T-helper 2 cell treated with Interferon-gamma antibody and Interleukin-4, amounts not matched to agents 5 μg/mL and 100 μg/mL, for 36 hours (primary cell): ENCODE measurements around the gene GRID1.

ENCODE experiments used
- DNase-seq: peaks from one replicate; pipeline ENCODE4 v3.0.0; 2021; ENCODE audit warnings: low spot score
- H3K27ac Mint-ChIP-seq: one replicate; pipeline ENCODE4 v1.8.0; 2021; ENCODE audit warnings: mild to moderate bottlenecking, mixed read lengths
- H3K27me3 Mint-ChIP-seq: one replicate; pipeline ENCODE4 v1.8.0; 2021; ENCODE audit warnings: low read depth, mixed read lengths
- H3K36me3 Mint-ChIP-seq: one replicate; pipeline ENCODE4 v1.8.0; 2021; ENCODE audit warnings: low read depth, mixed read lengths
- H3K4me1 Mint-ChIP-seq: one replicate; pipeline ENCODE4 v1.8.0; 2021; ENCODE audit warnings: low read depth, mixed read lengths
- H3K4me3 Mint-ChIP-seq: one replicate; pipeline ENCODE4 v1.8.0; 2022; ENCODE audit warnings: mild to moderate bottlenecking, moderate library complexity, mixed read lengths
- H3K9me3 Mint-ChIP-seq: one replicate; pipeline ENCODE4 v1.8.0; 2021; ENCODE audit warnings: mixed read lengths

The GRID1 gene

GRCh38 chr10:86319676-86320075 lies 46.9 kb downstream of the GRID1 start:
- no peak overlapping the region for H3K4me3 Mint-ChIP-seq
- H3K27ac Mint-ChIP-seq, result no peak overlapping the region
- no peaks in the 10 kb centered on the region for H3K27me3 Mint-ChIP-seq
- no peaks in the 10 kb centered on the region for H3K9me3 Mint-ChIP-seq
- H3K36me3 Mint-ChIP-seq, result no peaks in the 10 kb centered on the region
- DNase-seq, result no peak
- H3K4me1 Mint-ChIP-seq, result no peaks in the 10 kb centered on the region

- Mint-ChIP-seq H3K27me3 (no peaks in the 10 kb centered on the region), H3K36me3 (no peaks in the 10 kb centered on the region), H3K9me3 (no peaks in the 10 kb centered on the region), H3K4me1 (no peaks in the 10 kb centered on the region), H3K4me3 (no peak overlapping the region), H3K27ac (no peak overlapping the region)
- DNase-seq, result no peak
Observed at GRCh38 chr10:86317949-86318725, 48.5 kb downstream of the GRID1 start.

- H3K9me3 Mint-ChIP-seq, result no peaks in the 10 kb centered on the region
- no peak overlapping the region for H3K27ac Mint-ChIP-seq
- H3K36me3 Mint-ChIP-seq, result no peaks in the 10 kb centered on the region
- H3K4me1 Mint-ChIP-seq, result no peaks in the 10 kb centered on the region
- H3K4me3 Mint-ChIP-seq, result no peak overlapping the region
- DNase-seq, result no peak
- H3K27me3 Mint-ChIP-seq, result no peaks in the 10 kb centered on the region
Observed at GRCh38 chr10:86316990-86317389, 49.6 kb downstream of the GRID1 start.

- DNase-seq, result no peak
- H3K9me3 Mint-ChIP-seq, result no peaks in the 10 kb centered on the region
Observed at GRCh38 chr10:86316274-86316835, 50.2 kb downstream of the GRID1 start.

GRCh38 chr10:86315549-86315942 lies 51.0 kb downstream of the GRID1 start:
- no peaks in the 10 kb centered on the region for H3K9me3 Mint-ChIP-seq
- H3K27ac Mint-ChIP-seq, result no peak overlapping the region
- H3K4me3 Mint-ChIP-seq, result no peak overlapping the region
- no peak for DNase-seq
- H3K27me3 Mint-ChIP-seq, result no peaks in the 10 kb centered on the region
- H3K4me1 Mint-ChIP-seq, result no peaks in the 10 kb centered on the region
- H3K36me3 Mint-ChIP-seq, result no peaks in the 10 kb centered on the region

More at GRCh38 chr10:86316274-86316835, 50.2 kb downstream of the GRID1 start:
- Mint-ChIP-seq H3K27me3 (no peaks in the 10 kb centered on the region), H3K4me1 (no peaks in the 10 kb centered on the region), H3K4me3 (no peak overlapping the region), H3K36me3 (no peaks in the 10 kb centered on the region), H3K27ac (no peak overlapping the region)

GRCh38 chr10:86314616-86315548 lies 51.7 kb downstream of the GRID1 start:
- no peak overlapping the region for H3K27ac Mint-ChIP-seq
- no peaks in the 10 kb centered on the region for H3K36me3 Mint-ChIP-seq
- no peaks in the 10 kb centered on the region for H3K27me3 Mint-ChIP-seq
- no peak overlapping the region for H3K4me3 Mint-ChIP-seq
- H3K9me3 Mint-ChIP-seq, result no peaks in the 10 kb centered on the region
- H3K4me1 Mint-ChIP-seq, result no peaks in the 10 kb centered on the region
- DNase-seq, result no peak

- H3K27ac Mint-ChIP-seq, result no peak overlapping the region
- H3K36me3 Mint-ChIP-seq, result no peaks in the 10 kb centered on the region
- no peaks in the 10 kb centered on the region for H3K27me3 Mint-ChIP-seq
- DNase-seq, result no peak
- no peak overlapping the region for H3K4me3 Mint-ChIP-seq
- no peaks in the 10 kb centered on the region for H3K9me3 Mint-ChIP-seq
- no peaks in the 10 kb centered on the region for H3K4me1 Mint-ChIP-seq
Observed at GRCh38 chr10:86313621-86314041, 53.0 kb downstream of the GRID1 start.

- Mint-ChIP-seq H3K27me3 (no peaks in the 10 kb centered on the region), H3K36me3 (no peaks in the 10 kb centered on the region), H3K9me3 (no peaks in the 10 kb centered on the region), H3K4me3 (no peak overlapping the region), H3K4me1 (no peaks in the 10 kb centered on the region), H3K27ac (no peak overlapping the region)
- DNase-seq, result no peak
Observed at GRCh38 chr10:86312701-86313270, 53.8 kb downstream of the GRID1 start.

GRCh38 chr10:86311906-86312305 lies 54.7 kb downstream of the GRID1 start:
- H3K27me3 Mint-ChIP-seq, result no peaks in the 10 kb centered on the region
- H3K9me3 Mint-ChIP-seq, result no peaks in the 10 kb centered on the region
- H3K4me1 Mint-ChIP-seq, result no peaks in the 10 kb centered on the region
- no peaks in the 10 kb centered on the region for H3K36me3 Mint-ChIP-seq
- H3K4me3 Mint-ChIP-seq, result no peak overlapping the region
- H3K27ac Mint-ChIP-seq, result no peak overlapping the region
- no peak for DNase-seq

GRCh38 chr10:86311190-86311589 lies 55.4 kb downstream of the GRID1 start:
- H3K4me3 Mint-ChIP-seq, result no peak overlapping the region
- no peaks in the 10 kb centered on the region for H3K27me3 Mint-ChIP-seq
- H3K36me3 Mint-ChIP-seq, result no peaks in the 10 kb centered on the region
- no peaks in the 10 kb centered on the region for H3K9me3 Mint-ChIP-seq
- DNase-seq, result no peak
- H3K4me1 Mint-ChIP-seq, result no peaks in the 10 kb centered on the region
- no peak overlapping the region for H3K27ac Mint-ChIP-seq

GRCh38 chr10:86310702-86311101 lies 55.9 kb downstream of the GRID1 start:
- H3K9me3 Mint-ChIP-seq, result no peaks in the 10 kb centered on the region
- H3K27me3 Mint-ChIP-seq, result no peaks in the 10 kb centered on the region
- H3K27ac Mint-ChIP-seq, result no peak overlapping the region
- no peaks in the 10 kb centered on the region for H3K36me3 Mint-ChIP-seq
- H3K4me3 Mint-ChIP-seq, result no peak overlapping the region
- no peak for DNase-seq
- no peaks in the 10 kb centered on the region for H3K4me1 Mint-ChIP-seq

GRCh38 chr10:86310291-86310690 lies 56.3 kb downstream of the GRID1 start:
- Mint-ChIP-seq H3K27ac (no peak overlapping the region), H3K9me3 (no peaks in the 10 kb centered on the region), H3K4me1 (no peaks in the 10 kb centered on the region), H3K4me3 (no peak overlapping the region), H3K27me3 (no peaks in the 10 kb centered on the region), H3K36me3 (no peaks in the 10 kb centered on the region)
- no peak for DNase-seq

GRCh38 chr10:86308056-86308455 lies 58.5 kb downstream of the GRID1 start:
- Mint-ChIP-seq H3K4me3 (no peak overlapping the region), H3K9me3 (no peaks in the 10 kb centered on the region)

More at GRCh38 chr10:86308056-86308455, 58.5 kb downstream of the GRID1 start:
- no peaks in the 10 kb centered on the region for H3K36me3 Mint-ChIP-seq
- no peaks in the 10 kb centered on the region for H3K4me1 Mint-ChIP-seq
- no peak overlapping the region for H3K27ac Mint-ChIP-seq
- DNase-seq, result no peak
- no peaks in the 10 kb centered on the region for H3K27me3 Mint-ChIP-seq
